A549 (cell line): ENCODE results near the gene MED10. TPM values are rescaled to one million over a fixed set of nuclear protein-coding genes. Genes with fewer than 3 reads are reported as not detected.

Source experiments
- ATAC-seq, 2 experiments: fragments of 200-7000 bp in 1 of 2; fragments of >200 bp in 1 of 2; cut with Nextera tagmentation in 1 of 2; cut with Tn5 transposase in 1 of 2; 3 replicates each; pipeline versions ENCODE4 v1.8.0 to v1.9.1; 2018 to 2020; ENCODE audit warnings: mild to moderate bottlenecking in 1 of 2, moderate library complexity in 1 of 2
- CTCF ChIA-PET: fragments of 300-600 bp; sonication (Branson Sonifier 250); formaldehyde crosslinking; extraction: SDS; loops from one replicate; lab custom pipeline; 2021; ENCODE audit warnings: antibody characterized with exemption, inconsistent platforms; lab: Yijun Ruan, JAX
- POLR2A ChIA-PET: fragments of 350-600 bp; formaldehyde crosslinking; extraction: SDS; loops from one replicate; lab custom pipeline; 2021; ENCODE audit warnings: antibody characterized with exemption, inconsistent platforms; lab: Yijun Ruan, JAX
- DNase-seq, 2 experiments: peaks; one replicate each; pipeline versions ENCODE4 v3.0.0 to v3.0.0-alpha.2; 2011 to 2016; ENCODE audit warnings: low read depth in 1 of 2, low spot score in 1 of 2
- FAIRE-seq: peaks from 2 replicates; lab custom pipeline; 2011; peaks lifted over from hg19 to GRCh38; lab: Jason Lieb, UNC
- H3K27ac ChIP-seq, 2 experiments: fragments of >200 bp; sonication (Bioruptor Twin); formaldehyde crosslinking; 3 replicates each; pipeline ENCODE4 v1.5.1; 2016 to 2017
- H3K4me1 ChIP-seq: fragments of >200 bp; sonication (Bioruptor Twin); formaldehyde crosslinking; 3 replicates; pipeline ENCODE4 v1.6.1; 2016
- H3K4me2 ChIP-seq: fragments of >200 bp; sonication (Bioruptor Twin); formaldehyde crosslinking; 3 replicates; pipeline ENCODE4 v1.6.1; 2016
- H3K4me3 ChIP-seq: fragments of >200 bp; sonication (Bioruptor Twin); formaldehyde crosslinking; 3 replicates; pipeline ENCODE4 v1.5.1; 2016
- H3K9me3 ChIP-seq: fragments of >200 bp; sonication (Bioruptor Twin); formaldehyde crosslinking; 3 replicates; pipeline ENCODE4 v1.6.1; 2016
- BHLHE40 ChIP-seq: IDR thresholded peaks from 2 replicates; pipeline ENCODE4 v1.6.1; 2012; ENCODE audit warnings: low read depth, low read length, inconsistent platforms
- CEBPB ChIP-seq, 2 experiments: fragments of >200 bp in 1 of 2; sonication (Bioruptor Twin) in 1 of 2; formaldehyde crosslinking in 1 of 2; IDR thresholded peaks; 2 replicates each; pipeline ENCODE4 v1.6.1; 2012 to 2016
- CHD2 ChIP-seq: fragments of 150-350 bp; IDR thresholded peaks from 2 replicates; pipeline ENCODE4 v1.6.1; 2014; ENCODE audit warnings: low read length; ENCODE audit not compliant: partially characterized antibody
- CHD4 ChIP-seq: fragments of 200-600 bp; sonication (generic); IDR thresholded peaks from 2 replicates; pipeline ENCODE4 v1.6.1; 2016; ENCODE audit warnings: antibody characterized with exemption, mild to moderate bottlenecking, borderline replicate concordance
- FOXS1 ChIP-seq: fragments of 250-450 bp; sonication (Bioruptor Pico); IDR thresholded peaks from 2 replicates; pipeline ENCODE4 v1.5.0; 2020; ENCODE audit warnings: mild to moderate bottlenecking, moderate library complexity
- HOXB13 ChIP-seq: fragments of 250-450 bp; sonication (Bioruptor Pico); IDR thresholded peaks from 2 replicates; pipeline ENCODE4 v1.5.0; 2020; ENCODE audit warnings: low read depth, mild to moderate bottlenecking, moderate library complexity
- RAD21 ChIP-seq, 2 experiments: fragments of >200 bp in 1 of 2; sonication (Bioruptor Twin) in 1 of 2; formaldehyde crosslinking in 1 of 2; IDR thresholded peaks in 1 of 2; conservative IDR thresholded peaks in 1 of 2; 2 replicates in 1 of 2; 3 replicates in 1 of 2; pipeline ENCODE4 v1.6.1; 2012 to 2018; ENCODE audit warnings: inconsistent platforms in 1 of 2
- ZC3H11A ChIP-seq: fragments of 450-650 bp; IDR thresholded peaks from 2 replicates; pipeline ENCODE4 v1.6.1; 2014; ENCODE audit warnings: antibody characterized with exemption, mild to moderate bottlenecking
- WGBS: methylation state at CpG from one replicate; pipeline ENCODE4 v1.1.6; 2017; ENCODE audit errors: missing lambda C conversion rate; 5-methylcytosine and 5-hydroxymethylcytosine counted together
- polyA plus RNA-seq, 4 experiments: library from polyadenylated mRNA; depleted of rRNA in 3 of 4; stranded (reverse); fragments of >200 nt; fragmentation: RNase III in 1 of 4; extraction: RNeasy Plus Mini Kit Qiagen cat#74134 plus additional on column Dnase treatment in 1 of 4; gene quantifications; 2 replicates in 3 of 4; 3 replicates in 1 of 4; pipeline ENCODE4 v1.2.3, GENCODE V29; 2011 to 2017
- TF ChIP-seq, protein P1 (sequence below): fragments of >200 bp; sonication (Bioruptor Twin); formaldehyde crosslinking; IDR thresholded peaks from 3 replicates; pipeline ENCODE4 v1.5.1; 2016
- TF ChIP-seq, protein P2 (sequence below): IDR thresholded peaks from 2 replicates; pipeline ENCODE4 v1.6.1; 2012
- TF ChIP-seq, protein P3 (sequence below): fragments of >200 bp; sonication (Bioruptor Twin); formaldehyde crosslinking; IDR thresholded peaks from 2 replicates; pipeline ENCODE4 v1.6.1; 2016

The MED10 gene
- polyA plus RNA-seq, 2 of the 4 experiments (the other 2 are of a cell fraction) = 56.7 to 59.4 TPM

DNA sequence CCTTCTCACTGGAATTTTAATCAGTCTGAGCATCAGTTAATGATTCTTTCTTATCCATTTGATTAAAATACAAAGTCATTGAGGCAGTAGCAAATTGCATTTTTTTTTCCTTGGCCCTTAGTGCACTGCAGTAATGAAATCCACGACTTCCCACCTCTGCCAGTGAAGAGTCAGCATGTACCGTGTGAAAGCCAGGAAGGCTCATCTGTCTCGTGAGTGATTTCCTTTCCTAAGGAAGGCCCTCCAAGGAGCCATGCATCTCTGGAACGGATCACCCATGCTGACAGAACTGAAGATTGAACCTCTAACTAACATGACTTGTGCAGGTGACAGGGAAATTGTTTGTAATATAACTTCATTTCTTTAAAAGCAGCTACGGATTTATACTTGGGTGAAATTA is 51.6 kb downstream of the MED10 start:
- H3K4me3 ChIP-seq = no peak overlapping the region
- no peaks in the 10 kb centered on the region for H3K4me1 ChIP-seq
- H3K9me3 ChIP-seq = no peaks in the 10 kb centered on the region
- ChIA-PET CTCF (interaction anchor here (0.9 kb wide), 1 partner anchor 353 kb away, joined by 3 read pairs; no protein-coding TSS in a partner anchor), POLR2A (no interaction called here)
- DNase-seq (no peak), ATAC-seq (no peak), FAIRE-seq (no peak)
- H3K4me2 ChIP-seq = no peak overlapping the region
- no peak for TF ChIP-seq HOXB13
- TF ChIP-seq CEBPB (IDR thresholded peaks at IDR 0.05) = no peak
- TF ChIP-seq ZC3H11A = no peak
- TF ChIP-seq, protein P1, sequence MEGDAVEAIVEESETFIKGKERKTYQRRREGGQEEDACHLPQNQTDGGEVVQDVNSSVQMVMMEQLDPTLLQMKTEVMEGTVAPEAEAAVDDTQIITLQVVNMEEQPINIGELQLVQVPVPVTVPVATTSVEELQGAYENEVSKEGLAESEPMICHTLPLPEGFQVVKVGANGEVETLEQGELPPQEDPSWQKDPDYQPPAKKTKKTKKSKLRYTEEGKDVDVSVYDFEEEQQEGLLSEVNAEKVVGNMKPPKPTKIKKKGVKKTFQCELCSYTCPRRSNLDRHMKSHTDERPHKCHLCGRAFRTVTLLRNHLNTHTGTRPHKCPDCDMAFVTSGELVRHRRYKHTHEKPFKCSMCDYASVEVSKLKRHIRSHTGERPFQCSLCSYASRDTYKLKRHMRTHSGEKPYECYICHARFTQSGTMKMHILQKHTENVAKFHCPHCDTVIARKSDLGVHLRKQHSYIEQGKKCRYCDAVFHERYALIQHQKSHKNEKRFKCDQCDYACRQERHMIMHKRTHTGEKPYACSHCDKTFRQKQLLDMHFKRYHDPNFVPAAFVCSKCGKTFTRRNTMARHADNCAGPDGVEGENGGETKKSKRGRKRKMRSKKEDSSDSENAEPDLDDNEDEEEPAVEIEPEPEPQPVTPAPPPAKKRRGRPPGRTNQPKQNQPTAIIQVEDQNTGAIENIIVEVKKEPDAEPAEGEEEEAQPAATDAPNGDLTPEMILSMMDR = no peak
- TF ChIP-seq CHD4 = no peak
- no peak for TF ChIP-seq BHLHE40
- no peak for TF ChIP-seq RAD21 (conservative IDR thresholded peaks at IDR 0.05 in 1 of 2, IDR thresholded peaks at IDR 0.05 in 1 of 2)
- 6% methylated on average over 5 of the region's 5 CpGs for WGBS
- no peak overlapping the region for H3K27ac ChIP-seq

DNA sequence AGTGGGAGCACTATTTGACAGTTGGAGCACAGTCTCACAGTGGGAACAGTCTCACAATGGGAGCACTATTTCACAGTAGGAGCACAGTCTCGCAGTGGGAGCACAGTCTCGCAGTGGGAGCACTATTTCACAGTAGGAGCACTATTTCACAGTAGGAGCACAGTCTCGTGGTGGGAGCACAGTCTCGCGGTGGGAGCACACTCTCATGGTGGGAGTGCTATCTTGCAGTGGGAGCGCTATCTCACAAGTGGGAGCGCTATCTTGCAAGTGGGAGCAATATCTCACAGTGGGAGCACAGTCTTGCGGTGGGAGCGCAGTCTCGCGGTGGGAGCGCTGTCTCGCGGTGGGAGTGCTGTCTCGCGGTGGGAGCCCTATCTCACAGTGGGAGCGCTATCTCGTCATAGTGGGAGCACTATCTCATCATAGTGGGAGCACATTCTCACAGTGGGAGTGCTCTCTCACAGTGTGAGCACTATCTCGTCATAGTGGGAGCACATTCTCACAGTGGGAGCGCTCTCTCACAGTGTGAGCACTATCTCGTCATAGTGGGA is 56.1 kb downstream of the MED10 start:
- DNase-seq = no peak
- CTCF ChIA-PET = no interaction called here

More for the DNA sequence above, 56.1 kb downstream of the MED10 start:
- 0 out of 3 replicates have a peak, but pooled peaks cover 4% of the 10 kb centered on the region for H3K9me3 ChIP-seq
- no peak overlapping the region for H3K4me3 ChIP-seq
- no peak for FAIRE-seq
- POLR2A ChIA-PET = no interaction called here
- H3K4me1 ChIP-seq = no peaks in the 10 kb centered on the region
- no peak overlapping the region for H3K27ac ChIP-seq
- ATAC-seq = no peak
- 57% methylated on average over 19 of the region's 21 CpGs for WGBS
- TF ChIP-seq CHD2 (no peak), FOXS1 (CRISPR knock-in tag) (no peak)
- TF ChIP-seq, protein P2, sequence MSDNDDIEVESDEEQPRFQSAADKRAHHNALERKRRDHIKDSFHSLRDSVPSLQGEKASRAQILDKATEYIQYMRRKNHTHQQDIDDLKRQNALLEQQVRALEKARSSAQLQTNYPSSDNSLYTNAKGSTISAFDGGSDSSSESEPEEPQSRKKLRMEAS = no peak
- TF ChIP-seq, protein P3, sequence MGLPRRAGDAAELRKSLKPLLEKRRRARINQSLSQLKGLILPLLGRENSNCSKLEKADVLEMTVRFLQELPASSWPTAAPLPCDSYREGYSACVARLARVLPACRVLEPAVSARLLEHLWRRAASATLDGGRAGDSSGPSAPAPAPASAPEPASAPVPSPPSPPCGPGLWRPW = no peak
- no peak overlapping the region for H3K4me2 ChIP-seq

Other genes starting within 250 kb of the MED10 start
- 0.04 and 0.05 TPM in 2 replicates for gene UBE2QL1, start 70.3 kb upstream of the MED10 start, polyA plus RNA-seq (2011; rRNA removed)
- gene UBE2QL1, start 70.3 kb upstream of the MED10 start, polyA plus RNA-seq (2017; fragmentation: RNase III; extraction: RNeasy Plus Mini Kit Qiagen cat#74134 plus additional on column Dnase treatment) = 0.04 to 0.07 TPM in 2 of 3 replicates, not detected in the other